Measurements from ENCODE around the gene FAM78A. TPM values are rescaled to one million over a fixed set of nuclear protein-coding genes. Genes with fewer than 3 reads are reported as not detected.

The FAM78A gene
- total and polyA plus RNA-seq, 2 experiments from 2014 or later, result 0.23 to 1.1 TPM

DNA sequence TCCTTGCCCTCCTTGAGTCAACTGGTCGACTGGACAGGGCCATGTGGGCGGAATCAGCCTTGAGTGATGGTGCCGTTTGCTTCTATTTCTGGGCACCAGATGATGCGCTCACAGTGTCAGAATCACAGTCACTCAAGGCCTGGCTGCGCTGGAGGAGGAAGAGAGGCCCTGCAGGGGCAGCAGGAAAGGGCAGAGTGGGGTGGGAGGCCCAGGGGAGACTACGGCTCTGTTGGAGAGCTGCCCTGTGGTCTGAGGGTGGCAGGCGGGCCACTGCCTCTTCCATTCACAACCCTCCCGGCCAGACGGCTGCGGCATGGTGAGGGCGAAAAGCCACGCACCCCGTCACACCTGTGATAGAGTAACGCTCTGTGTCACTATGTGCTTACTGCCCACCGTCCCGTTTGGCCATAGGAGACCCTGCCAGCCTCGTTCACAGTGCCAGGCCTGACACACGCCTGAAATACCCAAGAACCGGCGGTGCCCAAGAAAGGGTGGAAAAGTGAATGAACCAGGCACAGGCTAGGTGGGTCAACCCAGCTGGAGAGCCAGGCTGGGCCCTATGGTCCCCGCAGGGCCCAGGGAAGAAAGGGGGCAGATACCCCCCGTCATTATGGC is 23.1 kb upstream of the FAM78A start:
- H3K4me3 ChIP-seq, result no peak overlapping the region
- no peak overlapping the region for H3K9ac ChIP-seq
- H3F3A ChIP-seq (ENCODE audit: insufficient read depth), result no peaks in the 10 kb centered on the region
- H3K27me3 ChIP-seq (replicated peaks; ENCODE audit: insufficient read depth), result no peaks in the 10 kb centered on the region; the same call in 1 of the 2 replicates
- DNase-seq, result no peak
- no peaks in the 10 kb centered on the region for H3K36me3 ChIP-seq (ENCODE audit: low read depth)
- no peaks in the 10 kb centered on the region for H3K79me2 ChIP-seq (ENCODE audit: insufficient read depth)
- no peaks in the 10 kb centered on the region for H3K9me2 ChIP-seq (ENCODE audit: insufficient read depth)
- no peak overlapping the region for H2AFZ ChIP-seq
- no peaks in the 10 kb centered on the region for H4K20me1 ChIP-seq (ENCODE audit: insufficient read depth)
- no peaks in the 10 kb centered on the region for H3K9me3 ChIP-seq (ENCODE audit: low read depth)
- TF ChIP-seq EZH2 (IDR thresholded peaks at IDR 0.05; ENCODE audit: insufficient read depth, poor library complexity, severe bottlenecking), result no peak
- TF ChIP-seq EZH2phosphoT487 (IDR thresholded peaks at IDR 0.05; ENCODE audit: insufficient read depth, low read depth), result no peak
- WGBS, 2 experiments (ENCODE audit: low coverage in 1 of 2, low lambda C conversion rate in 2 of 2, missing lambda C conversion rate in 2 of 2), result 62% methylated on average over 22 of the region's 22 CpGs
- H3K4me2 ChIP-seq (ENCODE audit: unreplicated experiment), result no peak overlapping the region
- H3K27ac ChIP-seq, result no peak overlapping the region
- no peaks in the 10 kb centered on the region for H3K4me1 ChIP-seq (ENCODE audit: insufficient read depth)
- in situ Hi-C loops (cut with MboI), result no loop called here

GRCh38 chr9:131298816-131299215 is 22.5 kb upstream of the FAM78A start:
- Histone ChIP-seq H3K4me3 (no peak overlapping the region), H3K9me3 (ENCODE audit: low read depth) (no peaks in the 10 kb centered on the region), H3K9ac (no peak overlapping the region), H4K20me1 (ENCODE audit: insufficient read depth) (no peaks in the 10 kb centered on the region), H2AFZ (no peak overlapping the region), H3K36me3 (ENCODE audit: low read depth) (no peaks in the 10 kb centered on the region), H3K79me2 (ENCODE audit: insufficient read depth) (no peaks in the 10 kb centered on the region), H3F3A (ENCODE audit: insufficient read depth) (no peaks in the 10 kb centered on the region), H3K27ac (no peak overlapping the region), H3K27me3 (replicated peaks; ENCODE audit: insufficient read depth) (no peaks in the 10 kb centered on the region; the same call in 1 of the 2 replicates), H3K4me2 (ENCODE audit: unreplicated experiment) (no peak overlapping the region), H3K9me2 (ENCODE audit: insufficient read depth) (no peaks in the 10 kb centered on the region), H3K4me1 (ENCODE audit: insufficient read depth) (no peaks in the 10 kb centered on the region)
- no peak for TF ChIP-seq EZH2 (IDR thresholded peaks at IDR 0.05; ENCODE audit: insufficient read depth, poor library complexity, severe bottlenecking)
- TF ChIP-seq EZH2phosphoT487 (IDR thresholded peaks at IDR 0.05; ENCODE audit: insufficient read depth, low read depth), result no peak
- DNase-seq, result no peak
- in situ Hi-C loops (cut with MboI), result no loop called here
- WGBS, 2 experiments (ENCODE audit: low coverage in 1 of 2, low lambda C conversion rate in 2 of 2, missing lambda C conversion rate in 2 of 2), result 84% methylated on average over 11 to 12 of the region's 12 CpGs

- TF ChIP-seq EZH2phosphoT487 (IDR thresholded peaks at IDR 0.05; ENCODE audit: insufficient read depth, low read depth), result no peak
- no peaks in the 10 kb centered on the region for H3K4me1 ChIP-seq (ENCODE audit: insufficient read depth)
- 73 to 76% methylated on average over 2 to 5 of the region's 5 CpGs for WGBS, 2 experiments (ENCODE audit: low coverage in 1 of 2, low lambda C conversion rate in 2 of 2, missing lambda C conversion rate in 2 of 2)
- H3K27ac ChIP-seq, result no peak overlapping the region
- DNase-seq, result no peak
- H3K4me2 ChIP-seq (ENCODE audit: unreplicated experiment), result no peak overlapping the region
- no peaks in the 10 kb centered on the region for H3K9me2 ChIP-seq (ENCODE audit: insufficient read depth)
- in situ Hi-C loops (cut with MboI), result no loop called here
- H2AFZ ChIP-seq, result no peak overlapping the region
- H3F3A ChIP-seq (ENCODE audit: insufficient read depth), result no peaks in the 10 kb centered on the region
- no peak overlapping the region for H3K4me3 ChIP-seq
- no peaks in the 10 kb centered on the region for H3K79me2 ChIP-seq (ENCODE audit: insufficient read depth)
- no peak overlapping the region for H3K9ac ChIP-seq
- H3K36me3 ChIP-seq (ENCODE audit: low read depth), result no peaks in the 10 kb centered on the region
- H3K27me3 ChIP-seq (replicated peaks; ENCODE audit: insufficient read depth), result no peaks in the 10 kb centered on the region; the same call in 1 of the 2 replicates
- no peaks in the 10 kb centered on the region for H4K20me1 ChIP-seq (ENCODE audit: insufficient read depth)
- no peaks in the 10 kb centered on the region for H3K9me3 ChIP-seq (ENCODE audit: low read depth)
Measured at GRCh38 chr9:131298341-131298740, 22.0 kb upstream of the FAM78A start.

DNA sequence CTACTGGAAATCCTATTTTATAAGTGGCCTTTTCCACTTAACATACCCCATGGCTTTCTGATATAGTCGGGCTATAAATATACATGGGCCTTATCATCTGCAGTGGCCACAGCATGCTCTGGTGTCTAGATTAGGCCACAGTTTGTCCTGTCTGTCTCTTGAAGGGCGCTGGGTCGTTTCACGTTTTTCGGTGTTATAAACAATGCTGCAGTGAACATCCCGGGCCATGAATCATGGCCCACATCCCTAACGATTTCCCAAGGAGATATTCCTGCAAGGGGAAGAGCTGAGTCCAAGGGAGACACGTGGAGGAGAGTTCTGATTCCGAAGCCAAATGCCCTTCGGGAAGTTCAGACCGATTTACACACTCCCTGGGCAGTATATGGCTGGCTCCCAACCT is 21.6 kb upstream of the FAM78A start:
- H2AFZ ChIP-seq, result no peak overlapping the region
- H3K79me2 ChIP-seq (ENCODE audit: insufficient read depth), result no peaks in the 10 kb centered on the region
- H3K9me3 ChIP-seq (ENCODE audit: low read depth), result no peaks in the 10 kb centered on the region
- DNase-seq, result no peak
- H3K27ac ChIP-seq, result no peak overlapping the region
- no peaks in the 10 kb centered on the region; the same call in 1 of the 2 replicates for H3K27me3 ChIP-seq (replicated peaks; ENCODE audit: insufficient read depth)
- 63 to 64% methylated on average over 11 of the region's 11 CpGs for WGBS, 2 experiments (ENCODE audit: low coverage in 1 of 2, low lambda C conversion rate in 2 of 2, missing lambda C conversion rate in 2 of 2)
- no peak overlapping the region for H3K4me2 ChIP-seq (ENCODE audit: unreplicated experiment)
- no peaks in the 10 kb centered on the region for H3F3A ChIP-seq (ENCODE audit: insufficient read depth)
- no peak overlapping the region for H3K9ac ChIP-seq
- no peaks in the 10 kb centered on the region for H3K9me2 ChIP-seq (ENCODE audit: insufficient read depth)
- no peaks in the 10 kb centered on the region for H4K20me1 ChIP-seq (ENCODE audit: insufficient read depth)
- TF ChIP-seq EZH2phosphoT487 (IDR thresholded peaks at IDR 0.05; ENCODE audit: insufficient read depth, low read depth) (no peak), EZH2 (IDR thresholded peaks at IDR 0.05; ENCODE audit: insufficient read depth, poor library complexity, severe bottlenecking) (no peak)
- in situ Hi-C loops (cut with MboI), result no loop called here
- no peak overlapping the region for H3K4me3 ChIP-seq
- H3K4me1 ChIP-seq (ENCODE audit: insufficient read depth), result no peaks in the 10 kb centered on the region
- H3K36me3 ChIP-seq (ENCODE audit: low read depth), result no peaks in the 10 kb centered on the region
